Bronchial epithelial cell (primary cell): Measurements from ENCODE around the gene SKI. TPM values are rescaled to one million over a fixed set of nuclear protein-coding genes. Genes with fewer than 3 reads are reported as not detected.

Source experiments
- DNase-seq: peaks from one replicate; pipeline ENCODE4 v3.0.0-alpha.2; 2010; ENCODE audit warnings: low read depth
- FAIRE-seq: peaks from 2 replicates; lab custom pipeline; 2011; peaks lifted over from hg19 to GRCh38; lab: Jason Lieb, UNC
- H3K27me3 ChIP-seq: 2 replicates; pipeline ENCODE4 v1.5.1; 2011; ENCODE audit warnings: low read length; ENCODE audit not compliant: control insufficient read depth, insufficient read depth
- H3K36me3 ChIP-seq: 2 replicates; pipeline ENCODE4 v1.5.1; 2011; ENCODE audit warnings: low read length; ENCODE audit not compliant: control insufficient read depth, insufficient read depth
- H3K4me3 ChIP-seq: 2 replicates; pipeline ENCODE4 v1.5.1; 2011; ENCODE audit warnings: mild to moderate bottlenecking, low read depth, low read length, control low read depth
- CTCF ChIP-seq: IDR thresholded peaks from 2 replicates; pipeline ENCODE4 v1.5.1; 2011; ENCODE audit warnings: mild to moderate bottlenecking, moderate library complexity, low read length, control low read depth, inconsistent platforms; ENCODE audit not compliant: insufficient read depth, severe bottlenecking
- total RNA-seq: library from RNA; depleted of rRNA; stranded (reverse); fragments of >200 nt; gene quantifications from 2 replicates; pipeline ENCODE4 v1.2.1, GENCODE V29; 2014

SKI gene
- total RNA-seq, 1 donor from 2014 or later, result 8.4 TPM

DNA sequence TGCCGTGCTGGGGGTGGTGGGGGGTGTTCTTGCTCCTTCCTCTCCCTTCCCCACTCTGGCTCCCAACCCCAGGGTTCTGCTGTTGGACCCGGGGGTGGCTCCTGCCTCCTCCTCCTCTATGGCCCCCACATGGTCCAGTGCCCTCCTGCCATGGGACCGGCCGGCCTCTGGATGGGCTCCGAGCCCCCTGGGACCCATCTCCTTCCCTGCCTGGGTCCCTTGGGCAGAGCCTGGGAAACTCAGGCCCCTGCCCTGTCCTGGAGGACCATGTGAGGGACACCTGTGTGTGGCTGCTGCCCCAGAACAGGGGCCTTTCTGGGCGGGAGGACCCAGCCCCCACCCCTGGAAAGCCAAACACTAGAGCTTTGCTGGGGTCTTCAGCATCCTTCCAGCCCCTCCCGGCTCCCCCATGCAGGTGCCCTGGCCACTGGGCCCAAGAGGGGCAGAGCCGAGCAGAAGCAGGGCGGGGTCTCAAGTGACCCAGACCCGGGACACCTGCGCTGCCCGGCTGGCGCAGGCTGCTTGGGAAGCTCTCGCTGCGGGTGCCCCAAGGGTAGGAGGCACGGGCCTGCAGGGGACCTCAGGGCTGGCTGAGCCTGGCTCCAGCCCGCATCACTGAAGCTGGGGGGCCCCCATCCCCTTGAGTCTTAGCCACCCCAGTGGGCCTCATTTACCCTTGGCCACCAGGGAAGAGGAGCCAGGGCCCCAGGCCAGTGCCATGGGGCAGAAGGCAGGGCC, 31.0 kb upstream of the SKI start:
- Histone ChIP-seq H3K27me3 (no peaks in the 10 kb centered on the region), H3K36me3 (peaks cover 3% of the 10 kb centered on the region), H3K4me3 (no peak overlapping the region)
- DNase-seq, result no peak
- TF ChIP-seq CTCF, result no peak
- FAIRE-seq, result no peak

GRCh38 chr1:2197707-2198165, 30.4 kb upstream of the SKI start:
- Histone ChIP-seq H3K4me3 (no peak overlapping the region), H3K36me3 (peaks cover 3% of the 10 kb centered on the region), H3K27me3 (no peaks in the 10 kb centered on the region)
- DNase-seq (no peak), FAIRE-seq (peak; percentile 89)
- no peak for TF ChIP-seq CTCF

- no peak overlapping the region for H3K4me3 ChIP-seq
- no peaks in the 10 kb centered on the region for H3K27me3 ChIP-seq
- TF ChIP-seq CTCF, result no peak
- FAIRE-seq, result no peak
- DNase-seq, result no peak
- no peaks in the 10 kb centered on the region for H3K36me3 ChIP-seq
Measured at GRCh38 chr1:2198571-2198970, 29.5 kb upstream of the SKI start.

DNA sequence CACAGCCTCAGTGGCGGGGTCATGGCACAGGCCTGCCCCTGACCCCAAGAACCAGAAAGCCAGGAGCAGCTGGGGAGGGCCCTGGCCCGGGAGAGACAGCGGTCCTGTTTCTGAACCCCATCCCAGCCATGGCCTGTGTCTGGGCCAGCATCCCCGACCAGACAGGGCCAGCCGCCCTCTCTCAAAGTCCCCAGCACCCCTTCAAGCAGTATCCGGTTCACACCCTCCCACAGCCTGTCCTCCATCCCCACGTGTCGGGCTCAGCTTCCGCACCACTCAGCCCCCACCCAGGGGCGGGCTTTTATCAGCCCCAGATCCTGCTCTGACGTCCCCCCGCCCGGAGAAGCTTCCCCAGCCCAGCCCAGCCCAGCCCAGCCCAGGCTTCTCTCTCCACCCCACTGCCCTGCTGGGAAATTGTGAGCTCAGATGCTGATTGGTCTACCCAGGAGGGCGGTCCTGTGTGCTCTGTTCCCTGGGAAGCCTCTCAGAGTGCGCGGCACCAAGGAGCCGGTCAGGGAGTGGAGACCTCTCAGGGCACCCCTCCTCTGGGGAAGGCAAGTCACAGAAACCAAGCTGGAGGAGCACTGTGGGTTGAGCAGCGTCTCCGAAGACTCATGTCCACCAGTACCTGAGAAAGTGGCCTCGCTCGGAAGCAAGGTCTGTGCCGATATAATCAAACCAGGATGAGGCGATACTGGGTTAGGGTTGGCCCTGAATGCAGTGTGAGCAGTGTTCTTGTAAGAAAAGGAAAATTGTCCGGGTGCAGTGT, 28.9 kb upstream of the SKI start:
- DNase-seq (peak; percentile 75), FAIRE-seq (no peak)
- no peaks in the 10 kb centered on the region for H3K27me3 ChIP-seq
- no peak for TF ChIP-seq CTCF
- H3K4me3 ChIP-seq, result peak overlapping the region; percentile 40
- no peaks in the 10 kb centered on the region for H3K36me3 ChIP-seq

DNA sequence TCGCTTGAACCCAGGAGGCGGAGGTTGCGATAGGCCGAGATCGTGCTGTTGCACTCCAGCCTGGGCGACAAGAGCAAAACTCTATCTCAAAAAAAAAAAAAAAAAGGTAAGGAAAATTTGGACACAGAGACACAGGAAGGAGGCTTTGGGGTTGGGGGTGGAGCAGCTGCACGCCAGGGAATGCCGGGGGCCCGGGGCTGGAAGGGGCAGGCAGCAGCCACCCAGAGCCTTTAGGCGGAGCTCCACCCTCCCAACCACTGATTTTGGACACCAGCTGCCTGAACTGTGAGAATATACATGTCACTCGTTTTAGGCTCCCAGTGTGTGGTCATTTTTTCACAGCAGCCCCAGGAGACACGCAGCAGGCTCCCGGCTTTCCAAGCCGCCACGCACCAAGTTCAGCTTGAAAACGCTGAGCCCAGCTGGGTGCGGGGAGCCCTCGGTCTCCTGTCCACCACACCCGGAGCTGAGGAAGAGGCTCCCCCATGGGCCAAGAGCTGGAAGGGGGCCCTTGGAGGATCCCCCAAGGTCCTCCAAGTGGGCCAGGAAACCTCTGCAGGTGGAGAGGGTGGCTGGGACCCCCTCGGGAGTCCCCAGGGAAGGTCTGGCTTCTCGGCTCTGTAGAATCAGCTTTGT, 27.7 kb upstream of the SKI start:
- H3K27me3 ChIP-seq, result no peaks in the 10 kb centered on the region
- no peak for TF ChIP-seq CTCF
- FAIRE-seq, result no peak

More for the DNA sequence above, 27.7 kb upstream of the SKI start:
- DNase-seq, result no peak
- Histone ChIP-seq H3K36me3 (no peaks in the 10 kb centered on the region), H3K4me3 (no peak overlapping the region)
